DMS 273 (cell line): ENCODE measurements around the gene NELFB.

ENCODE experiments used
- DNase-seq: peaks from one replicate; lab custom pipeline; 2025; ENCODE audit not compliant: unreplicated experiment; lab: John Stamatoyannopoulos, UW

The NELFB gene

DNA sequence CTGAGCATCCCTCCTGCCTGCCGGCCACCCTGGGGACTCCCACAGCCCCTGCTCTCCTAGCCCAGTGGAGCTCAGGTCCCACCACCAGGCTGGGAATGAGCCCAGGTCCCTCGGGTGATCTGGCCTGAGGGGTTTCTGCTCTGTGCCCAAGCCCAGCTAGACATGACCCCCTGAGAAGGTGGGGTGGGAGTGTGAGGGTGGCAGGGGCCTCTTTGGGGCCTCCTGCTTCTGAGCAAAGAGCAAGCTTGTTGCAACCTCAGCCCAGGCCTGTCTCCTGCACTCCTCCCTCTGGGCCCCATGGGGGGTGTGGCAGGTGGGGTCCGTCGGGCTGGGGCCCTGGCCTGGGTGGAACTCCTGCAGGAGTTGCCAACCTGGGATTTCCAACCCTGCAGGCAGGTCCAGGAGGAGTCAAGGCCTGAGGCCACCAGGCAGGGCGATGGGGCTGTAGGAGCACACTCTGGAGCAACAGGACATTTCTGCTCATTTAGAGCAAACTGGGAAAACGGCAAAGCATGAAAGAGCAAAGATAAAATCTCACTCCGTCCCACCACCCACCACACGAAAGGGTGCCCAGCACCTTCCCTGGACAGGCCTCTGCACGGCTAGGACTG lies 58.3 kb downstream of the NELFB start:
- DNase-seq = no peak

DNA sequence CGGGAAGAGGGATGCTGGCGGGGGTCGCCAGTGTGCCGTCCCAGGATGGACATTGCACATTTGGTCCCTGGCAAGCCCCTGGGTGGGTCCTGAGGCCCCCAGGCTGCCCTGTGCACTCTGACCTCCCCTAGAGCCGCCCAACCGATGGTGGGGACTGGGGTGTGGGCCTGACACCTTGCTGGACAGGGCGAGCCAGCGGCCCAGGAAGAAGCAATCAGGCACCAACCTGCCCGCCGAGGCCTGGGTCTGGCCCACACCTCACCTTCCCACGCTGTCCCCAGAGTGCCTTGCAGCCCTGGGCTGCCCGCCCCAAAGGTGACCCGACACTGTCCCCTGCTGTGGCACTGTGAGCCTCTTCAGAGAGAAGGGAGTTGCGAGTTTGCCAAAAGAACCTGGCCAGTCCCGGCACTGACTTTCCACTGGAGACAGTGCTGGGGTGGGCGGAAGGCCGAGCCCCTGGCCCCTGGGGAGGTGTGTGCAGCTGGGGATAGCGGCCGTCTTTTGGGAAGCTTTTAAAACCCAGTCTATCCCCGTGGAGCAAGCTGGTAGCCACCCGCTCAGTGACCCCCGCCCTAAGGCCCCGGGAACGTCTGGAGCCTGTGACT lies 58.9 kb downstream of the NELFB start:
- DNase-seq = no peak

DNA sequence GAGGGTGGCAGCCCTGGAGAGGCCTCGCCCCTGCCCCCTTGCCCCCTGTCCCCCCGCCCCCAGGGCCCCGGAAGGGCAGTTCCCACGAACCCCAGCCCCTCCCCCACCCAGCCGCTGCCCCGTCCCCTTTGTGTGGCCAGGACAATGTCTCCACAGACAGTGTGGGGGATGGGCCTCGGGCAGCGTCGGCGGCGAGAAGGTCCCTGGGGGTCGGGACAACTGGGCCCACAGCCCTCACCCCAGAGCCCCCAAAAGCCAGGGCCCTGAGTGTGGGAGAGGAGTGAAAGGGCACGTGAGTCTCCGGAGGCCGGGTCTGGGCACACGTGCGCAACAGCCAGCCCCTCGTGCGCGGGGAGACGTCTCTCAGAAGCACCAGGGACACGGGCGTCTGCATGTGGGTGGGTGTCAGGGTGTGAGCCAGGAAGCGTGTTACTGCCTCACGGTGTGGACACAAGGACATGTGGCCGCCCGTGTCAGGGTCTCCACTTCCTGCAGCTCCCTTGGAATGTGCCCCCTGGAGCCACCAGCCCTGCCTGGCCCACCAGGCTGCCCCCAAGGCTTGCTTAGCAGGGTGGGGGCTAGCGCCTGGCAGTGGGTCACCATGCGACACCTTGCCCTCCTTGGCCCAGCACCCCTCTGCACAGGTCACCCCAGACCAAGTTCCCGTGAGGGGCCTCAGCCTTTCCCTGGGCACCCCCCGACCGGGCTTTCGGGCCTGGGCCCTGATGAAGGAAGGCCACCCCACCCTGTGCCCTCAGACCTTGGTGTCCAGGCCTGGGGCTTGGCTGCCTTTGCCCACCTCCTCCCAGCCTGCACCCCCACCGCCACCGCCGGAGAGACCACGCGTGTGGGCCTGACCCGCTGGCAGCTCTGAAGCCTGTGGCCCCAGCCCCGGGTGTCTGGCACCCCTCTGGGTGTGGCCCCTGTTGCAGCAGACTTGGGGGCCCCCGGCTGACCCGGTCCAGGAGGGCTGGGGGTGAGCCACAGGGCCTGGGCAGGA lies 59.7 kb downstream of the NELFB start:
- DNase-seq = no peak

GRCh38 chr9:137315581-137316011 lies 60.5 kb downstream of the NELFB start:
- DNase-seq = no peak

DNA sequence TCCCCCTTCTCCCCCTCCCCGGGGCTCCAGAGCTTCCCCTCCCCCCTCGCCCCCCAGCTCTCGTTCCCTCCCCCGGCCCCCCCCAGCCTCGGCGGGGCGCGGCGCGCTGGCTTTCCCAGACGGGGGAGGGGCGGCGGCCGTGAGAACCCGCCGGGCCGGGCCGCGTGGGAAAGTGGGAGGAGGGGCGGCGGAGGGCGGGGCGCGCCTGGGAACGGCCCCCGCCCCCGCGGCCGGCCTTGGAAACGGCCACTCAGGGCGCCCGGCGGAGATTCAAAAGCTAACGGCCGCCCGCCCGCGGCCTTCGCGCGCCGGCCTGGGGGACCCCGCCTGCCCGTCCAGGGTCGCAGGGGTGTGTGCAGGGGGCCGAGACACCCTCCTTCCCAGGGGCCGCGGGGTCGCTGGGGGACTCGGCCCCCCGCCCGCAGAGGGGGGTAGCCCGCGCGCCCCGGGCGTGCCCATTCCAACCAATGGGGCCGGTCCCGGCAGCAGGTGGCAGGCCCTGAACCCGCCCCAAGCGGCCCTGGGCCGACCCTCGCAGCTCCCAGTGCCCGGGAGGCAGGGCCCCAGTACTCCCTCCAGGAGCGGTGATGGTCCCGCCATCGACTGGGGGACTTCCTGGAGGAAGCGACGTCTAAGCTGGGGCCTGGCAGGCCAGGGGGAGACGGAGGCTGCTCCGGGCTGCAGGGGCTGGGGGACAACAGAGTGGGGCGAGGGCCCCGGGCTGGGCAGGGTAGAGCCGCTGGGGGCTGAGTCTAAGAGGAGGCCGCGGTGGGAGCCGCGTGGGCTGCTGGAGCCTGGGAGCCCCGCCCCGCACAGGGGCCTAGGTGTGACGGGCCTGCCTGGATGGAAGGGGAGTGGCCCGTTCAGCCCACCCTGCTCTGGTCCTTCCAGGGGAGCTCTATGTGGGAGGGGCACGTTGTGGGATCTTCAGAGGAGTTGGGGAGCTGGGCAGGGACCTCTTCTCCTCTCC lies 61.2 kb downstream of the NELFB start:
- DNase-seq = peak; percentile 76

GRCh38 chr9:137317021-137317717 lies 62.0 kb downstream of the NELFB start:
- DNase-seq = no peak

- DNase-seq = no peak
These were observed 62.8 kb downstream of the NELFB start for GRCh38 chr9:137317718-137318511.

- DNase-seq = no peak
These were observed 63.5 kb downstream of the NELFB start for GRCh38 chr9:137318602-137319001.

DNA sequence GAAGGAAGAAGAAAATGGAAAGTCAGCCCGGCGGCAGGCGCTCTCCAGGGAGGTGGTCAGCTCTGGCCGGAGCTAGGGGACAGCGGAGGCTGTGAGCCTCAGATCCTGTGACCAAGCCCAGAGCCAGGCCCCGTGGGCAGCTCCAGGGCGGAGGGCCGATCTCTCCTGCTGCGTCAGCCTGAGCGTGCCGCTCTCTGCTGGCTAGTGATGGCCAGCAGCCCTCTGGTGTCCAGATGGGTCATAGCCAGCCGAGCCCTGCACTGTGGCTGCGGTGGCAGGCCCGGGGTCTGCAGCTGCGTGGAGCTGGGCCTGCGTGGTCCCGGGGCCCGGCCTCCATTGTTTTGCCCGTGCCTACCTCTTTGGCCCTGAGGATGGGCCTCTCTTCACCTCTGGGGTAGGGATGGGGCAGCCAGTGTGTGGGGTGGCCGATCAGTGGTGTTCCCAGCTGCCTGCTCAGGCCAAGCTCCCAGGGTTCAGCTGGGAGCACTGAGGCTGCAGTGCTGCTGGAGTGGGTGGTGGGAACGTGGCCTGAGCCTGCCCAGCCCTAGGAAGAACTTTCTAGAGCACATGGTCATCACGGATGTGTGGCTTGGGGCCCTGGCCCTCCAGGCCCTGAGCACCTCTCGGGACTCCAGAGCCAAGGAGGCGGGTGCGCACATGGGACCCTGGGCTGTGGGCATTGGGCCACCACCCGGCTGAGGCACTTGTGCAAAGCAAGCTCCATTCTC lies 64.0 kb downstream of the NELFB start:
- no peak for DNase-seq

DNA sequence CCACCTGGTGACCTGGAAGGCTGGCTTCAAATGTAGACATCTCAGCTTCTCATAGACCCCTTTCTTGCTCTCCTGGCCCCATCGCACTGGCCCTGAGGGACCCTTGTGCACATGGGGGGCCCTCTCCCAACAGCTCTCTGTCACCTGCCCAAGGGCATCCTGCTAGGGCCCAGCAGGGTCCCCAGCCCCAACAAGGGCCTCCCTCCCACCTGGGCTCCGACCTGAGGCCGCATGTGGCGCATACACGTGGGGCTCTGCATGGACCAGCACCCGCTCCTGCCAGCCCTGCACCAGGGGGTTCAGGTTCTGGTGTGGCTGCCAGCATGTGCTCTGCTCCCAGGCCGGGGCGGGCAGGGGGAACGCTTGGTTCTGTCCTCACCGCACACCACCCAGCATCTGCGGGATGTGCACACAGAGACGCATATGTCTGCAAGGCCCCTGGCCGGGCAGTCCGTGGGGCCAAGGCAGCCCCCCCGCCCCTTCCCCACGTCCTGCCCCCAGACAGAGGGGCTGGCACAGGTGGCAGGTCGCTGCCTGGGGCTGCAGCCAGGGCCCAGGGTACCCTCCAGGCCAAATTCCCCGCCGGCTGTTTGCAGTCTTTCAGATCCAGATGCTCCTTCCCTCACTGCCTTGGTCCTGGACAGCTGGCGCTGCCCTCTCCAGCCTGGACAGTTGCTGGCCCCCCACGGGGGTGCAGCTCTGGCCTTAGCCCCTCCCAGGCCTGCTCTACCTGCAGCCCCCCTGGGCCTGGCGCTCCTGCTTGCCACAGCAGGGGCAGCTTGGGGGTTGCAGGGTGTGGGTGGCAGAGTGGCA lies 64.8 kb downstream of the NELFB start:
- no peak for DNase-seq

GRCh38 chr9:137320555-137321384 lies 65.6 kb downstream of the NELFB start:
- no peak for DNase-seq

- no peak for DNase-seq
These were observed 66.7 kb downstream of the NELFB start for GRCh38 chr9:137321726-137322361.
